NCI-H1436 treated with DMSO at 0.1 percent for 48 hours (cell line): Measurements from ENCODE around the gene KCNN3.
A peak's percentile ranks its signal among the peaks of the same experiment; 100 is the strongest.
"Not testable (repeated sequence)": the region's sequence is repeated elsewhere in the genome, so short reads cannot be mapped to it uniquely, and the experiment has no call there.

ENCODE experiments used
- DNase-seq: peaks from one replicate; lab custom pipeline; 2025; lab: John Stamatoyannopoulos, UW

KCNN3 gene

GRCh38 chr1:154870115-154870571 is at the start of gene KCNN3:
TSS of gene KCNN3 (minus strand) at chr1:154870281. CDS start at chr1:154869964, 317 bp downstream.
- peak; percentile 70 for DNase-seq

GRCh38 chr1:154913273-154913672 is 43.2 kb upstream of the KCNN3 start:
- DNase-seq, result no peak

- no peak for DNase-seq
These were observed 42.7 kb upstream of the KCNN3 start for GRCh38 chr1:154912755-154913154.

- DNase-seq, result no peak
These were observed 41.8 kb upstream of the KCNN3 start for GRCh38 chr1:154911691-154912550.

- DNase-seq, result no peak
These were observed 40.8 kb upstream of the KCNN3 start for GRCh38 chr1:154910851-154911250.

- no peak for DNase-seq
These were observed 38.9 kb upstream of the KCNN3 start for GRCh38 chr1:154908937-154909336.

- DNase-seq, result not testable (repeated sequence)
These were observed 38.0 kb upstream of the KCNN3 start for GRCh38 chr1:154908129-154908528.

- DNase-seq, result no peak
These were observed 36.6 kb upstream of the KCNN3 start for GRCh38 chr1:154906621-154907081.

GRCh38 chr1:154902938-154903566 is 33.0 kb upstream of the KCNN3 start:
- no peak for DNase-seq

- no peak for DNase-seq
These were observed 31.5 kb upstream of the KCNN3 start for GRCh38 chr1:154901591-154901990.

GRCh38 chr1:154899041-154899440 is 29.0 kb upstream of the KCNN3 start:
- DNase-seq, result no peak

GRCh38 chr1:154896771-154897286 is 26.7 kb upstream of the KCNN3 start:
- DNase-seq, result no peak

GRCh38 chr1:154895798-154896197 is 25.7 kb upstream of the KCNN3 start:
- DNase-seq, result no peak

GRCh38 chr1:154891452-154891851 is 21.4 kb upstream of the KCNN3 start:
- no peak for DNase-seq

- DNase-seq, result no peak
These were observed 18.7 kb upstream of the KCNN3 start for GRCh38 chr1:154888757-154889156.

- DNase-seq, result no peak
These were observed 16.4 kb upstream of the KCNN3 start for GRCh38 chr1:154886281-154887015.

- no peak for DNase-seq
These were observed 15.0 kb upstream of the KCNN3 start for GRCh38 chr1:154884869-154885701.

GRCh38 chr1:154883919-154884868 is 14.1 kb upstream of the KCNN3 start:
- DNase-seq, result no peak

- no peak for DNase-seq
These were observed 11.9 kb upstream of the KCNN3 start for GRCh38 chr1:154881820-154882535.
